Mesothelial cell of epicardium (in vitro differentiated cells): ENCODE data around the gene DGUOK. TPM values are rescaled to one million over a fixed set of nuclear protein-coding genes. Genes with fewer than 3 reads are reported as not detected.

Experiments used
- DNase-seq, 2 experiments: peaks; one replicate each; pipeline ENCODE4 v3.0.0; 2021; ENCODE audit warnings: low spot score in 2 of 2; ENCODE audit not compliant: unreplicated experiment in 2 of 2
- H3K27ac Mint-ChIP-seq: 2 replicates; pipeline ENCODE4 v1.8.0; 2021; ENCODE audit warnings: mixed read lengths
- H3K27me3 Mint-ChIP-seq: 2 replicates; pipeline ENCODE4 v1.8.0; 2021; ENCODE audit warnings: low read depth, mixed read lengths
- H3K36me3 Mint-ChIP-seq: 2 replicates; pipeline ENCODE4 v1.8.0; 2021; ENCODE audit warnings: mixed read lengths
- H3K4me1 Mint-ChIP-seq: 2 replicates; pipeline ENCODE4 v1.8.0; 2021; ENCODE audit warnings: mixed read lengths
- H3K4me3 Mint-ChIP-seq: 2 replicates; pipeline ENCODE4 v1.8.0; 2021; ENCODE audit warnings: mild to moderate bottlenecking, moderate library complexity, mixed read lengths
- H3K9me3 Mint-ChIP-seq: 2 replicates; pipeline ENCODE4 v1.8.0; 2021; ENCODE audit warnings: mixed read lengths
- CTCF ChIP-seq: fragments of 200-600 bp; sonication (generic); IDR thresholded peaks from one replicate; pipeline ENCODE4 v1.5.0; 2021; ENCODE audit warnings: antibody characterized with exemption; ENCODE audit not compliant: unreplicated experiment
- total RNA-seq: library from RNA; stranded (reverse); gene quantifications from 3 replicates; pipeline ENCODE4 v1.2.1, GENCODE V29; 2021

The DGUOK gene
- total RNA-seq, 1 donor from 2014 or later, result 69.5 TPM

- H3K4me3 Mint-ChIP-seq, result no peak overlapping the region
- H3K27ac Mint-ChIP-seq, result no peak overlapping the region
- DNase-seq, result no peak
These were observed 32.8 kb upstream of the DGUOK start for GRCh38 chr2:73893764-73894474.

GRCh38 chr2:73894475-73894850, 32.2 kb upstream of the DGUOK start:
- no peaks in the 10 kb centered on the region for H3K9me3 Mint-ChIP-seq
- no peak overlapping the region for H3K27ac Mint-ChIP-seq
- no peak for TF ChIP-seq CTCF
- no peak for DNase-seq
- no peak overlapping the region for H3K4me3 Mint-ChIP-seq
- peaks cover 3% of the 10 kb centered on the region for H3K4me1 Mint-ChIP-seq
- peaks cover 4% of the 10 kb centered on the region for H3K27me3 Mint-ChIP-seq
- H3K36me3 Mint-ChIP-seq, result no peaks in the 10 kb centered on the region

More at GRCh38 chr2:73893764-73894474, 32.8 kb upstream of the DGUOK start:
- no peaks in the 10 kb centered on the region for H3K9me3 Mint-ChIP-seq
- no peaks in the 10 kb centered on the region for H3K36me3 Mint-ChIP-seq
- H3K27me3 Mint-ChIP-seq, result peaks cover 4% of the 10 kb centered on the region
- no peak for TF ChIP-seq CTCF
- peaks cover 3% of the 10 kb centered on the region for H3K4me1 Mint-ChIP-seq

- Mint-ChIP-seq H3K4me1 (peaks cover 3% of the 10 kb centered on the region), H3K27ac (no peak overlapping the region), H3K27me3 (peaks cover 4% of the 10 kb centered on the region), H3K9me3 (no peaks in the 10 kb centered on the region), H3K36me3 (no peaks in the 10 kb centered on the region), H3K4me3 (no peak overlapping the region)
- no peak for TF ChIP-seq CTCF
- DNase-seq, result no peak
These were observed 31.8 kb upstream of the DGUOK start for GRCh38 chr2:73894877-73895276.

- Mint-ChIP-seq H3K36me3 (no peaks in the 10 kb centered on the region), H3K27me3 (peaks cover 4% of the 10 kb centered on the region), H3K27ac (no peak overlapping the region), H3K9me3 (no peaks in the 10 kb centered on the region), H3K4me1 (peaks cover 3% of the 10 kb centered on the region), H3K4me3 (no peak overlapping the region)
- DNase-seq, result no peak
- TF ChIP-seq CTCF, result no peak
These were observed 31.2 kb upstream of the DGUOK start for GRCh38 chr2:73895473-73895872.

- DNase-seq, result no peak
- Mint-ChIP-seq H3K27ac (no peak overlapping the region), H3K4me1 (peaks cover 3% of the 10 kb centered on the region), H3K36me3 (no peaks in the 10 kb centered on the region), H3K9me3 (no peaks in the 10 kb centered on the region), H3K27me3 (peaks cover 6% of the 10 kb centered on the region), H3K4me3 (no peak overlapping the region)
- no peak for TF ChIP-seq CTCF
These were observed 30.1 kb upstream of the DGUOK start for GRCh38 chr2:73896362-73897239.
